Measurements from ENCODE around the gene PLAC1.
A peak's percentile ranks its signal among the peaks of the same experiment; 100 is the strongest.

PLAC1 gene

GRCh38 chrX:134658002-134658759, at the start of gene PLAC1:
Gene PLAC1, minus strand, starts transcription at chrX:134658471. Its CDS starts 91,789 bp downstream, at chrX:134566682.
- no peak for DNase-seq

DNA sequence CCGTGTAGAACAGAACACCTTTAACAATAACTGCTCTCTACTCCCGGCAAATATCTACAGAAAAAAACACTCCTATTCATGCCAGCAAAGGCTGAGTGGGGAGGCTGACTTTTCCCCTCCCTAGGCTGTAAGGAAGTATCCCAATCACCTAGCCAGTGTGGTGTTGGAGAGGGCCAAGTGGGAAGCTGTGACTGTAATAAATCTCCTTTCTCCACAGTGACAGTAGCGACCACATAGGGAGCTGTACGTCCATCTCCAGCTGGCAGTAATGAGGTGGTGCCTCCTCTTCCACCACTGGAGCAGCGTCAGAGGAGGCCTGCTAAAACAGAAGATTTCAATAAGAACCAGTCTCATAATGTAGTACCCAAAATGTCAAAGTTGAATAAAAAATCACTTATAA, 47.9 kb upstream of the PLAC1 start:
- no peak for DNase-seq

DNA sequence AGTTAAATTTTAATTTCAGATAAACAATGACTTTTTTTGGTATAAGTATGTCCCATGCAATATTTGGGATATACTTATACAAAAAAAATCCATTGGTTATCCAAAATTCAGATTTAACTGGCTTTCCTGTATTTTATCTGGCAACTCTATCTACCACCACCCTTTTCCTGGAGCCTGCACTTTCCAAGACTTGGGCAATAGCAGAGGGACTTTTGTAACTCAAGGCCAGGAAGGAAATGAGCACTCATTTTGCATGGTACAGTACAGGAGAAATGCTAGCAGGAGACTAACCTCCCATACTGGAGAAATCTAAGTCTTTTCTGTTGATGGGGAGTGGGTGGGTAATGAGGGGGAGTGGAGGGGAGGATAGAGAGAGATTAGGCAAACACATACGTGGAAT, 37.7 kb upstream of the PLAC1 start:
- no peak for DNase-seq

- no peak for DNase-seq
Observed at GRCh38 chrX:134694333-134695322, 36.4 kb upstream of the PLAC1 start.

DNA sequence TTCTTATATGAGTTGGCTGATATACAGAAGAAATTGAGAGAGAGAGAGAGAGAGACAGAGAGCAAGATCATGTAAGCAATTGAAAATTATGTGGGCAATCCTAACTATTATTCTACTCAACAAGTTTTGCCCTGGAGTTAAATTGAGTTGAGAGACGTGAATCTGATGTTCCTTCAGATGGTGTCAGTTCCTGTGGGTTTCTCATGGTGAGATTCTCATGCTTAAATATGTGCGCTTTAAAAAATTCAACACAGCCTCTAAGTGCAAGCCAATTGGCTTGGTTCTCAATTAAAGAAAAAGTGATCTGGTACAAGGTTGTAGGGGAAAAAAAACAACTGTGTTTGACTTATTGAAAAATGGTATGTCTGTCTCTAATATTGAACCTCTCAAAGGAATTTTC, 35.4 kb upstream of the PLAC1 start:
- DNase-seq, result no peak

DNA sequence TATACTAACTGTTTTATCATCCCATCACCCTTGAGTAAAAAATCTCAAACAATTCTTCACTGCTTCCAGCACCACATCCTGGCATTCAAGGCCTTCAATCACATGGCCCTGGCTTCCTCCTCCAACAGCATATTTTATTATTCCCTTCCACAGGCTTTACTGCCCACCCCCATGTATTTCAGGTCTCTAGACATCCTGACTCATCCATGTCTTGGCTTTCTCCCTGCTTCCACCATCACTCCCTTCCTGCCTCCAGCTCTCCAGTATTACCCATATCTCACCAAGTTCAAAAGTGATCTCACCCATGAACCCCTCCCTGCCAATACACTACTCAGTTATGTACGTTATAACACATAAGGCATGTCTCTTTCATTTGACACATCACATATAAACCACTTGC, 34.7 kb upstream of the PLAC1 start:
- DNase-seq, result no peak

DNA sequence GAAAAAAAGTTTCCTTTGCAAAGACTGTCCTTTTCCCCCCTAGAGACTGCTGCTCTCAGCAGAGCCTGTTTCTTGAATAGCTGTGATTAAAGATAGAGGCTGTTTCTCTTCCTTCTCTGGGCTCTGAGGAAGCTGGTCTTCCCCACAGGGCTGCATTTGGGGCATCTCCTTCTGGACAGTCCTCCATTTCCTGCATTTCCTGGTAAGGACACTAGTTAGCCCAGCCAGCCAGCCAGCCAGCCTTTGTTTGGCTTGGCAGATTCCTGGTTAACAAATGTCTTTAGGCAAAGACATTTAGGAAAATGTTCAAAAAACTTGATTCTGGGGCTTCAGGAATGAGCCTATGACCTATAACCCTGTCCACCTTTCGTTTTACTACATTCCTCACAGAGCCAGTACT, 34.0 kb upstream of the PLAC1 start:
- no peak for DNase-seq

GRCh38 chrX:134691453-134691852, 33.2 kb upstream of the PLAC1 start:
- no peak for DNase-seq

GRCh38 chrX:134688839-134689238, 30.6 kb upstream of the PLAC1 start:
- DNase-seq, result no peak

- DNase-seq, result no peak
Observed at GRCh38 chrX:134688031-134688823, 30.0 kb upstream of the PLAC1 start.

DNA sequence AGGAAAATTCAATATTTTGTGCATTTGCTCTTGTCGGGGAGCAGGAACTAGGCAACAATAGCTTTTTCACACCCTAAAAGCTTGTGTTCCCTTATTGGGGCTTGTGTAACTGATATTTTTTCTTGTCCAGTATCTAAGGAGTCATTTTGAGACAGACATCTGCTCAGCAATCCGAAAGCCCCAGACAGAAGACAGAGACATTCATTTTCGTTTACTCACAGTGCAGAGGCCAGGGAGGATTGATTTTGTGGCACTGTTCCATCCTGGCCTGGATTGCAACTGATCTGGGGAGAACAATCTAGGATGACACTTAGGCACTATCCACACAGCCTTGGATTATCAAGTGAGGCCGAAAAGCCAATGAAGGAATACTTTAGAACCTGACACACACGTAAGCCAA, 27.4 kb upstream of the PLAC1 start:
- DNase-seq, result no peak

DNA sequence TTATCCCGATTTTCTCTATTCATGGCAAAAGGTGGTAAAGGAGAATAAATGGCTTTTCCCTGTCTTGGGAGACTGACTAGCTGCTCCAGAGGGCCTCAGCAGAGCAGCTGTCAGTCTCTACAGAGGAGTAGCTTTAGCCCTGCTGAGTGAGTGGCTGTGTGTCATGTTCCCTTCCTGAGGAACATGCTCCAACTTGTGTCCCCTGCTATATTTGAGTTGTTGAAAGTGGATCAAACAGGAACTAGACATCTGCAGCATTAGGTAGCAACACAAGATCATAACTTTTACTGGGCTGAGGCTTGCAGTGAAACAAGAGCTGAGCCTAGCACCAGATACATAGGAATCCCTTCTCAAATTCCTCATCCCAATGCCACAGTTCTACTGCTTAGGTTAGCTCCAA, 26.7 kb upstream of the PLAC1 start:
- no peak for DNase-seq

GRCh38 chrX:134683351-134684005, 25.2 kb upstream of the PLAC1 start:
- DNase-seq, result no peak

DNA sequence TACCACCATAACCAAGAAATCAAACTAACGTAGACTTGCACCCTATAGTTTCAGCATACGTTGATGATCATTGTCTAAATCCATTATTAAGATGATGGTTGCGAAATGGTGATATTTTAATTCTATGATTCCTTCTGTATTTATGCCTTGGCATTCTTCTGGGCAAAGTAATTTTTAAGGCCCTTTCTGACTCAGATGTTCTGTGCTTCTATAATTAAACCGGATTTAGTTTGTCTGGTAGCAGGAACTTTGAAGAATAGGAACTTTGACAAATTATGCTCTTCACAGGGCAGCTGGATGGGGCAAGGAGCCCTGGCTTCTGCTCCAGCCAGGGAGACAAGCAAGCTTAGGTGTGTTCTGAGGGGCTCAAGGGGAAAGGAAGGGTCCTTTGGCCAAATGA, 23.8 kb upstream of the PLAC1 start:
- DNase-seq, result no peak

DNA sequence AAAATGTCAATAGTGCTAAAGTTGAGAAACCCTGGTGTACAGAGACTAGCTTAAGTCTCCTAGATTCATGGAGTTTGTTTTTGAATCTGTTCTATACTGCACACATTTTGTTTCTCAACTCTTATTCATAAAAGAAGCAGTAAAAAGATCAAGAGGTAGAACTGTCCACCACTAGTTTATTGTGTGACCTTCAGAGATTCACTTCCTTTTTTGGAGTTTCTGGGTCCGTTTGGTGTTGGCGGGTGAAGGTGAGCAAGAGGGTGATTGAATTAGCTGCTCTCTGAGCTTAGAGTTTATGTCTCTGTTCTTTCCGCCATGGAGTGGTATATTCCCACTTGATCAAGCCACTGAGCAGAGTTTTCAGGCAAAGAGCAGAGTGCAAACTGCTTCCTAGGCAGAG, 21.4 kb upstream of the PLAC1 start:
- no peak for DNase-seq

DNA sequence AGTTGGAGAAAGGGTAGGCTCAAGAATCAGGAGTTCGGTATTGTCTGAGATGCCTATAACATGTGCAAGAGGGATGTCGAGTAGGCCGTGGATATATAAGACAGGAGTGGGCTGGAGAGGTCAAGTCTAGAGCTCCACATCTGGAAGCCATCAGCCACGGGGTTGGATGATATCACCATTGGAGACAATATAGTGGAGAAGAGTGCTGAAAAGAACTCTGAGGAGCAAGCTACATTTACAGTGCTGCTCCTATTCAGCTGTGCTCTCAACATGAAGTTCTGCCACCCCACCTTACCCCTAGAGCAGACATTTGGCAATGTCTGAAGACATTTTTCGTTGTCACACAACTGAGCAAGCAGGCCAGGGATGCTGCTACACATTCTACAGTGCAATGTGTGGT, 20.9 kb upstream of the PLAC1 start:
- DNase-seq, result no peak

- DNase-seq, result no peak
Observed at GRCh38 chrX:134677332-134677731, 19.1 kb upstream of the PLAC1 start.

DNA sequence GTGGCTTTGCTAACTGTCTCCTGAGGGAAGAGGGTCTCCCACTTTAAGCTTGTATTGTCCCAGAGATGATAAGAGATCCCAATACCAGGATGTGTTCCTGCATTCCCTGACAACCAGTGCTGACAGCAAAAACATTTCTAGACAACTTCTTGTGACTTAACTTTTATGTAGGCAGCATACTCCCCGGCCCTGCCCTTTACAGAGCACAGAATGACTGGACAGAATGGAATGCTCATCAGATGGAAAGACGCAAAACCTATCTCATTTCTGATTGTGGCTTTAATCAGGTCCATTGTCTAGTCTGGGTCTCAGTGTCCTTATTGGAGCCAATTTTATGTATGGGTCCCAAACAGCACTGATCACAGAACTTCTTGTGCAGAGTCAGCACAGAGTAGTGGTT, 18.2 kb upstream of the PLAC1 start:
- no peak for DNase-seq

DNA sequence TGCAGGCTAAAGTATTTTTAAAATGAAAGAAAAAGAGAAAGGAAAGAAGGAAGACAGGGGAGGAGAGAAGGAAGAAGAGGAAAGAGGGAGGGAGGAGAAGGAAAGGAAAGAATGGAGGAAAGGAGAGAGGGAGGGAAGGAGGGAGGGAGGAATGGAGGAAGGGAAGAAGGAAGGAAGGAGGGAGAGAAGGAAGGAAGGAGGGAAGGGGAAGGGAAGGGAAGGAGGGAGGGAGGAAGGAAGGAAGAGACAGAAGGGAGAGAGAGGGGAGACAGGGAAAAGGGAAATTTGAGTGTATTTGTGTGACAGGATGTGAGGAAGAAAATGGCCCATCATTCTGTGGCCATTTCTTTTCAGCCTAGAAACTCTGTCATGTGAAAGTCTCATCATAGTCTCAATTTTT, 14.9 kb upstream of the PLAC1 start:
- DNase-seq, result no peak

DNA sequence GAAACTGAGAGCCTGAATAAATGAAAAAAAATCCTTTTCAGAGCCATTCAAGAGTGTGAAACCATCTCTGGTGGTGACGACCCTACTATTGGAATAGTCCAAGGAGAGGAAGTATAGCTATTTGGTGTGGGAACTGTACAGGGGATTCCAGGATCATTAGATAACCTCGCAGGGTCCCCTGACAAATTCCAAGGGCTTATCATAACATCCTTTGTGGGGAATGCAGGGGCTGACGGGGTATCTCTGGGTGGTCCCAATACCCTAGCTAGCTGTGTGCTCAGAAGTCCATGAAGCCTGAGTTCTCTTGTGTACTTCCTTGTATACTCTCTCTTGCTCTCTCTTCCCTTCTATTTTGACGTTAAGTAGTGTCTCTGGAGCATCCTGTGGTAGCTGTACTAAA, 13.8 kb upstream of the PLAC1 start:
- no peak for DNase-seq

- DNase-seq, result peak; percentile 7
Observed at GRCh38 chrX:134671294-134671693, 13.0 kb upstream of the PLAC1 start.

GRCh38 chrX:134670134-134670924, 12.1 kb upstream of the PLAC1 start:
- no peak for DNase-seq
